PC-9 (cell line): ENCODE data around the gene GPS1. TPM values are rescaled to one million over a fixed set of nuclear protein-coding genes. Genes with fewer than 3 reads are reported as not detected.

Experiments used
- BruUV-seq: library from RNA; stranded (reverse); fragments of 400-500 nt; replicated peaks from 2 replicates; lab custom pipeline; 2021; lab: Mats Ljungman, UMichigan
- CTCF ChIA-PET: fragments of 300-600 bp; sonication (Branson Sonifier 250); formaldehyde crosslinking; loops from one replicate; lab custom pipeline; 2022; ENCODE audit warnings: antibody characterized with exemption; lab: Charles Lee
- POLR2A ChIA-PET: fragments of 300-600 bp; sonication (Branson Sonifier 250); formaldehyde crosslinking; loops from one replicate; lab custom pipeline; 2022; ENCODE audit warnings: antibody characterized with exemption; ENCODE audit not compliant: unreplicated experiment; lab: Charles Lee
- DNase-seq, 2 experiments: peaks; one replicate each; pipeline versions ENCODE4 v3.0.0 to v3.0.0-alpha.2; 2015 to 2022; ENCODE audit warnings: mixed read lengths in 1 of 2
- H2AFZ ChIP-seq: fragments of 200-600 bp; sonication (generic); 2 replicates; pipeline ENCODE4 v1.8.1; 2017; ENCODE audit warnings: antibody characterized with exemption
- H3F3A ChIP-seq: fragments of 200-600 bp; sonication (generic); 2 replicates; pipeline ENCODE4 v1.8.1; 2017; ENCODE audit warnings: antibody characterized with exemption, mild to moderate bottlenecking, low read depth; ENCODE audit not compliant: insufficient read depth
- H3K27ac ChIP-seq: fragments of 200-600 bp; sonication (generic); 2 replicates; pipeline ENCODE4 v1.6.1; 2016; ENCODE audit warnings: mixed run types
- H3K27me3 ChIP-seq: fragments of 200-600 bp; sonication (generic); 2 replicates; pipeline ENCODE4 v1.6.1; 2016; ENCODE audit warnings: low read depth, mixed run types; ENCODE audit not compliant: insufficient read depth
- H3K36me3 ChIP-seq: fragments of 200-600 bp; sonication (generic); 2 replicates; pipeline ENCODE4 v1.6.1; 2016; ENCODE audit warnings: low read depth, mixed run types
- H3K4me1 ChIP-seq: fragments of 200-600 bp; sonication (generic); replicated peaks from 2 replicates; pipeline ENCODE4 v1.6.1; 2016; ENCODE audit warnings: mixed run types; ENCODE audit not compliant: insufficient read depth
- H3K4me2 ChIP-seq: fragments of 200-600 bp; sonication (generic); 2 replicates; pipeline ENCODE4 v1.6.1; 2017; ENCODE audit warnings: mixed run types
- H3K4me3 ChIP-seq: fragments of 200-600 bp; sonication (generic); 2 replicates; pipeline ENCODE4 v1.6.1; 2016; ENCODE audit warnings: mixed run types
- H3K79me2 ChIP-seq: fragments of 200-600 bp; sonication (generic); 2 replicates; pipeline ENCODE4 v1.6.1; 2017; ENCODE audit warnings: low read depth, mixed run types
- H3K9me2 ChIP-seq: fragments of 200-600 bp; sonication (generic); 2 replicates; pipeline ENCODE4 v1.8.1; 2017; ENCODE audit warnings: mild to moderate bottlenecking; ENCODE audit not compliant: insufficient read depth
- H3K9me3 ChIP-seq: fragments of 200-600 bp; sonication (generic); 2 replicates; pipeline ENCODE4 v1.8.1; 2016; ENCODE audit warnings: low read depth; ENCODE audit not compliant: insufficient read depth
- H4K20me1 ChIP-seq: fragments of 200-600 bp; sonication (generic); 2 replicates; pipeline ENCODE4 v1.8.1; 2017; ENCODE audit not compliant: insufficient read depth
- EZH2 ChIP-seq: fragments of 200-600 bp; sonication (generic); IDR thresholded peaks from 2 replicates; pipeline ENCODE4 v1.8.0; 2017; ENCODE audit warnings: antibody characterized with exemption, low read depth
- intact Hi-C: fragments of 100-400 bp; cut with micrococcal nuclease; formaldehyde crosslinking; loops from one replicate; pipeline ENCODE4 v1.10.0; 2022; ENCODE audit not compliant: unreplicated experiment
- total RNA-seq: library from RNA; stranded (reverse); gene quantifications from 2 replicates; pipeline ENCODE4 v1.2.3, GENCODE V29; 2021
- TF ChIP-seq, protein P1 (sequence below): fragments of 200-600 bp; sonication (generic); conservative IDR thresholded peaks from 2 replicates; pipeline ENCODE4 v1.6.1; 2017; ENCODE audit warnings: mixed run types, antibody characterized with exemption, mild to moderate bottlenecking, moderate library complexity

The GPS1 gene
- total RNA-seq, 1 experiment from 2014 or later, result 121 TPM

DNA sequence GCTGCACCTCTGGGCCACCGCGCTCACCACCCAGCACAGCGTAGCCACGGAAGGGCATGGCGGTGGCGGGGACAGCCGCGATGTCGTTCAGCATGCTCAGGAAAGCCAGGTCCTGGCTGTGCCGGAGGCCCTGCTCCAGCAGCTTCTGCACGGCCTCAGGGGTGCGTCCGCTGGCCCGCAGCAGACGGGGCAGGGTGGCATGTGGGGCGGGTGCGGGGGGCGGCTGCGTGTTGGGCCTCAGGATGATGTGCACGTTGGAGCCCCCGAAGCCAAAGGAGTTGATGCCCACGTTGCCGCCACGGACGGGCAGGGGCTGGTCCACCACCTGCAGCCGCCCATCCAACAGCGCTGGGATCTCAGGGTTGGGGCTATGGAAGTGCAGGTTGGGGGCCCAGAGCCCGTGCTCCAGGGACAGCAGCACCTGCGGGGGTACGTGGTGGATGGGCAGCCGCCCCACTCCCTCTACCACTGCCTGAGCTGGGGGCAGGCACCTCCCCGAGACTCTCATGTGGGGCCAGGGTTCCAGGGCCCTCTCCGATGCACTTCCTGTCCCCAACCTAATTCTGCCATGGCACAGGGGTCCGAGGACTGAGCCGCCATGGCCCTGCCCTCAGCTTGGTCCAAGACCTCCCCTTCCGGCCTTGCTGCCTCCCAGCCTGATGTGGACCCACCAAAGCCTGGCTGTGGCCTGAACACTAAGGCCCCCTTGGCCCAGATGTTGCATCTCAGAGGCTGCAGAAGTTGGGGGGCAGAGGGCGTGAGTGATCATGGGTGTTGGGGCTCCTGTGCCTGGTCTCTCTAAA, 39.8 kb downstream of the GPS1 start:
- no peak overlapping the region for H3K4me3 ChIP-seq
- no peak overlapping the region for H3K4me2 ChIP-seq
- POLR2A ChIA-PET, result no interaction called here
- intact Hi-C loops, result no loop called here
- H4K20me1 ChIP-seq, result peaks cover 40% of the 10 kb centered on the region
- peaks cover 5% of the 10 kb centered on the region; the same call in 1 of the 2 replicates for H3F3A ChIP-seq
- peaks cover 34% of the 10 kb centered on the region for H3K79me2 ChIP-seq
- no peak overlapping the region for H2AFZ ChIP-seq
- no peaks in the 10 kb centered on the region for H3K9me3 ChIP-seq
- CTCF ChIA-PET, result no interaction called here
- H3K27me3 ChIP-seq, result no peaks in the 10 kb centered on the region
- no TSS peak for BruUV-seq
- no peak for DNase-seq
- no peaks in the 10 kb centered on the region; the same call in 1 of the 2 replicates for H3K4me1 ChIP-seq
- H3K27ac ChIP-seq, result no peak overlapping the region
- TF ChIP-seq EZH2, result no peak
- TF ChIP-seq, protein P1, sequence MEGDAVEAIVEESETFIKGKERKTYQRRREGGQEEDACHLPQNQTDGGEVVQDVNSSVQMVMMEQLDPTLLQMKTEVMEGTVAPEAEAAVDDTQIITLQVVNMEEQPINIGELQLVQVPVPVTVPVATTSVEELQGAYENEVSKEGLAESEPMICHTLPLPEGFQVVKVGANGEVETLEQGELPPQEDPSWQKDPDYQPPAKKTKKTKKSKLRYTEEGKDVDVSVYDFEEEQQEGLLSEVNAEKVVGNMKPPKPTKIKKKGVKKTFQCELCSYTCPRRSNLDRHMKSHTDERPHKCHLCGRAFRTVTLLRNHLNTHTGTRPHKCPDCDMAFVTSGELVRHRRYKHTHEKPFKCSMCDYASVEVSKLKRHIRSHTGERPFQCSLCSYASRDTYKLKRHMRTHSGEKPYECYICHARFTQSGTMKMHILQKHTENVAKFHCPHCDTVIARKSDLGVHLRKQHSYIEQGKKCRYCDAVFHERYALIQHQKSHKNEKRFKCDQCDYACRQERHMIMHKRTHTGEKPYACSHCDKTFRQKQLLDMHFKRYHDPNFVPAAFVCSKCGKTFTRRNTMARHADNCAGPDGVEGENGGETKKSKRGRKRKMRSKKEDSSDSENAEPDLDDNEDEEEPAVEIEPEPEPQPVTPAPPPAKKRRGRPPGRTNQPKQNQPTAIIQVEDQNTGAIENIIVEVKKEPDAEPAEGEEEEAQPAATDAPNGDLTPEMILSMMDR, result no peak
- no peaks in the 10 kb centered on the region for H3K36me3 ChIP-seq
- no peaks in the 10 kb centered on the region for H3K9me2 ChIP-seq

DNA sequence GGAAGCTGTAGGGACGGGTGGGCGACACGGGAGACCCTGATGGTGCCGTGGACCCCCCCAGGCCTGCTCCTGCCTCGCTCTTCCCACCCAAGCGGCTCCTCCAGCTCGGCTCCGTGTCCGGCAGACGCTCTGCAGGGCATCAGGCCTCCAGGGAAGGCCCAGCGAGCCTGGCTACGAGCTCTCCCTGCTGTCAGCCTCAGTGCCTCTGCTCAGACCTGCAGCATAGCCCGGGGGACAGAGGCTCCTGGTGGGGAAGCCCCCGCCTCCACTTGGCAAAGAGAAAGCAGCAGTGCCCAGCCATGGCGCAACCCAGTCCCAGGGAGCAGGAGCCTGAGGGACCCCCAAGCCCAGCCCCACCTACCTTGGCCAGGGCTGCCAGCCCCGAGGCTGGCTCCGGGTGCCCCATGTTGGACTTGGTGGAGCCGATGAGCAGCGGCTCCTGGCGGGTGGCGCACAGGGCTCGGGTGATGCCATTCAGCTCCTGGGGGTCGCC, 40.4 kb downstream of the GPS1 start:
- Histone ChIP-seq H3K27me3 (no peaks in the 10 kb centered on the region), H3K79me2 (peaks cover 41% of the 10 kb centered on the region), H2AFZ (no peak overlapping the region), H3K4me2 (no peak overlapping the region), H3K9me3 (no peaks in the 10 kb centered on the region), H3K4me3 (no peak overlapping the region), H3K36me3 (no peaks in the 10 kb centered on the region), H3F3A (peaks cover 5% of the 10 kb centered on the region; the same call in 1 of the 2 replicates), H3K27ac (no peak overlapping the region), H3K4me1 (no peaks in the 10 kb centered on the region; the same call in 1 of the 2 replicates), H4K20me1 (peaks cover 46% of the 10 kb centered on the region), H3K9me2 (no peaks in the 10 kb centered on the region)
- no peak for DNase-seq
- no peak for TF ChIP-seq EZH2
- TF ChIP-seq, protein P1, result no peak
- CTCF ChIA-PET, result no interaction called here
- BruUV-seq, result no TSS peak
- intact Hi-C loops, result no loop called here
- POLR2A ChIA-PET, result no interaction called here

DNA sequence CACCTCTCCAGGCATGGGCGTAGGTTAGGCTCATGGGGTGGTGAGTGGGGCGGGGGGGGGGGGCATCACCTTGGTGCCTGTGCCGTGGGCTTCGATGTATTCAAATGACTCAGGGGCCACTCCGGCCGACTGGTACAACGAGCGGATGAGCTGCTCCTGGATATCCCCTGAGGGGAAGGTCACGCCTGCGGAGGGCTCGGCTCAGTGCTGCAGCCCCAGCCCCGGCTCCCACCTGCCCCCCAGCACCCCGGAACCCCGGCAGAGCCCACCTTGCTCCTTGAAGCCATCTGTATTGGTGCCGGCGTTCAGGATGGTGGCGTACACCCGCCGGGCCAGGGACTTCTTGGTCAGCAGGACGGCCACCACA, 40.9 kb downstream of the GPS1 start:
- POLR2A ChIA-PET, result no interaction called here
- CTCF ChIA-PET, result interaction anchor here (0.6 kb wide), 1 partner anchor 358 kb away, joined by 3 read pairs; no protein-coding TSS in a partner anchor
- BruUV-seq, result no TSS peak

More for the DNA sequence above, 40.9 kb downstream of the GPS1 start:
- Histone ChIP-seq H3K4me1 (no peaks in the 10 kb centered on the region; the same call in 1 of the 2 replicates), H2AFZ (no peak overlapping the region), H3K4me2 (no peak overlapping the region), H3K27ac (no peak overlapping the region), H3K36me3 (no peaks in the 10 kb centered on the region), H3K4me3 (no peak overlapping the region), H3K27me3 (no peaks in the 10 kb centered on the region), H3K9me2 (no peaks in the 10 kb centered on the region), H3K9me3 (no peaks in the 10 kb centered on the region), H3K79me2 (peaks cover 46% of the 10 kb centered on the region), H3F3A (peaks cover 5% of the 10 kb centered on the region; the same call in 1 of the 2 replicates), H4K20me1 (peaks cover 46% of the 10 kb centered on the region)
- intact Hi-C loops, result no loop called here
- TF ChIP-seq, protein P1, result no peak
- no peak for TF ChIP-seq EZH2
- DNase-seq, result no peak
